Testis (tissue), 2 donors: Measurements from ENCODE around the gene HOXA3.

Experiments
- POLR2A ChIP-seq: fragments of 450-650 bp; IDR thresholded peaks from one replicate; pipeline ENCODE4 v1.6.1; 2017; ENCODE audit warnings: antibody characterized with exemption, mild to moderate bottlenecking, moderate library complexity
- TF ChIP-seq, protein P1 (sequence below), 3 experiments: fragments of 450-650 bp in 2 of 3; fragments of 200-600 bp in 1 of 3; sonication (generic) in 1 of 3; IDR thresholded peaks; one replicate each; pipeline ENCODE4 v1.5.1; 2016 to 2019; ENCODE audit warnings: antibody characterized with exemption in 3 of 3, mild to moderate bottlenecking in 2 of 3, moderate library complexity in 1 of 3

DNA sequence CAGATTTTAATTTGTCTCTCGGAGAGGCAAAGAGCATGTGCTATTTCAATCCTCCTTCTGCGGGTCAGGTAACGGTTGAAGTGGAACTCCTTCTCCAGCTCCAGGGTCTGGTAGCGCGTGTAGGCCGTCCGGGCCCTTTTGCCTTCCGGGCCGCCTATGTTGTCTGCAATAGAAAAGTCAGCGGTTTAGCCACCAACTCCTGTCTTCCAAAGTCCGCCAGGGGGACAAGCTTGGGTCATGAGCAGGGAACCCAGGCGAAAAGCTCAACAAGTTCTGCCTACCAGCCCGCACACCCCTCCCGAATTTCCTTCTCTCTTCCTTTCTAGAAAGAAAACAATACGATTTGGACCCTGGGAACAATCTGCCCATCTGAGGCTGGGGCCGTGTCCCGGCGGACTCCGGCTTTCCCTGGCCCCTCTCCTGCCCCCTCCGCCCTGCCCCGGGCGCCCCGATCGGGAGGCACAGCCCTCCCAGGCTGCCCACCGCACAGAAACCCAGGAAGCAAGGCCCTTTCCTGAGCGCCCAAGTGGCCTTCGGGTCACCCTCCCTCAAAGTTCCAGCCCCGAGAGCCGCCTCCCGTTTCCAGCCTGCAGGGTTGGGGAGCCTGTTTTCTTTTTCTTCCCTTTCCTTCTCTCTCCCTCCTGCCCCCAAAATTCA, 10.3 kb downstream of the HOXA3 start:
- TF ChIP-seq, protein P1, sequence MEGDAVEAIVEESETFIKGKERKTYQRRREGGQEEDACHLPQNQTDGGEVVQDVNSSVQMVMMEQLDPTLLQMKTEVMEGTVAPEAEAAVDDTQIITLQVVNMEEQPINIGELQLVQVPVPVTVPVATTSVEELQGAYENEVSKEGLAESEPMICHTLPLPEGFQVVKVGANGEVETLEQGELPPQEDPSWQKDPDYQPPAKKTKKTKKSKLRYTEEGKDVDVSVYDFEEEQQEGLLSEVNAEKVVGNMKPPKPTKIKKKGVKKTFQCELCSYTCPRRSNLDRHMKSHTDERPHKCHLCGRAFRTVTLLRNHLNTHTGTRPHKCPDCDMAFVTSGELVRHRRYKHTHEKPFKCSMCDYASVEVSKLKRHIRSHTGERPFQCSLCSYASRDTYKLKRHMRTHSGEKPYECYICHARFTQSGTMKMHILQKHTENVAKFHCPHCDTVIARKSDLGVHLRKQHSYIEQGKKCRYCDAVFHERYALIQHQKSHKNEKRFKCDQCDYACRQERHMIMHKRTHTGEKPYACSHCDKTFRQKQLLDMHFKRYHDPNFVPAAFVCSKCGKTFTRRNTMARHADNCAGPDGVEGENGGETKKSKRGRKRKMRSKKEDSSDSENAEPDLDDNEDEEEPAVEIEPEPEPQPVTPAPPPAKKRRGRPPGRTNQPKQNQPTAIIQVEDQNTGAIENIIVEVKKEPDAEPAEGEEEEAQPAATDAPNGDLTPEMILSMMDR (IDR thresholded peaks at IDR 0.05): no peak
- TF ChIP-seq POLR2A: no peak
